ENCODE data around the gene AKT3.
A peak's percentile ranks its signal among the peaks of the same experiment; 100 is the strongest.
"Not testable (repeated sequence)": the region's sequence is repeated elsewhere in the genome, so short reads cannot be mapped to it uniquely, and the experiment has no call there.

AKT3 gene

GRCh38 chr1:243783714-243784113 is 66.3 kb downstream of the AKT3 start:
- no peak for DNase-seq (ENCODE audit: low spot score)

- not testable (repeated sequence) for DNase-seq (ENCODE audit: low spot score)
Observed at GRCh38 chr1:243772361-243773050, 77.5 kb downstream of the AKT3 start.

- no peak for DNase-seq (ENCODE audit: low spot score)
Observed at GRCh38 chr1:243770860-243771259, 79.2 kb downstream of the AKT3 start.

GRCh38 chr1:243765676-243766075 is 84.4 kb downstream of the AKT3 start:
- DNase-seq (ENCODE audit: low spot score) = no peak

GRCh38 chr1:243763806-243764205 is 86.2 kb downstream of the AKT3 start:
- DNase-seq (ENCODE audit: low spot score) = no peak

GRCh38 chr1:243758647-243759046 is 91.4 kb downstream of the AKT3 start:
- DNase-seq (ENCODE audit: low spot score) = no peak

- no peak for DNase-seq (ENCODE audit: low spot score)
Observed at GRCh38 chr1:243756529-243756928, 93.5 kb downstream of the AKT3 start.

GRCh38 chr1:243754348-243754747 is 95.7 kb downstream of the AKT3 start:
- no peak for DNase-seq (ENCODE audit: low spot score)

- DNase-seq (ENCODE audit: low spot score) = no peak
Observed at GRCh38 chr1:243751506-243751905, 98.5 kb downstream of the AKT3 start.

- peak; percentile 57 for DNase-seq (ENCODE audit: low spot score)
Observed at GRCh38 chr1:243748706-243749283, 101.2 kb downstream of the AKT3 start.

- DNase-seq (ENCODE audit: low spot score) = no peak
Observed at GRCh38 chr1:243748227-243748626, 101.8 kb downstream of the AKT3 start.

- DNase-seq (ENCODE audit: low spot score) = no peak
Observed at GRCh38 chr1:243746751-243747150, 103.3 kb downstream of the AKT3 start.

- no peak for DNase-seq (ENCODE audit: low spot score)
Observed at GRCh38 chr1:243745356-243745755, 104.7 kb downstream of the AKT3 start.

GRCh38 chr1:243742819-243743218 is 107.2 kb downstream of the AKT3 start:
- no peak for DNase-seq (ENCODE audit: low spot score)

- DNase-seq (ENCODE audit: low spot score) = no peak
Observed at GRCh38 chr1:243740255-243740999, 109.6 kb downstream of the AKT3 start.

- no peak for DNase-seq (ENCODE audit: low spot score)
Observed at GRCh38 chr1:243739335-243740003, 110.6 kb downstream of the AKT3 start.

- DNase-seq (ENCODE audit: low spot score) = no peak
Observed at GRCh38 chr1:243738020-243738419, 112.0 kb downstream of the AKT3 start.

GRCh38 chr1:243735457-243735856 is 114.6 kb downstream of the AKT3 start:
- no peak for DNase-seq (ENCODE audit: low spot score)

- DNase-seq (ENCODE audit: low spot score) = no peak
Observed at GRCh38 chr1:243734308-243734695, 115.7 kb downstream of the AKT3 start.

- no peak for DNase-seq (ENCODE audit: low spot score)
Observed at GRCh38 chr1:243733670-243734307, 116.3 kb downstream of the AKT3 start.

GRCh38 chr1:243732637-243733036 is 117.4 kb downstream of the AKT3 start:
- DNase-seq (ENCODE audit: low spot score) = no peak

- DNase-seq (ENCODE audit: low spot score) = no peak
Observed at GRCh38 chr1:243731974-243732625, 117.9 kb downstream of the AKT3 start.
